Measurements from ENCODE around the gene RASGEF1B. TPM values are rescaled to one million over a fixed set of nuclear protein-coding genes. Genes with fewer than 3 reads are reported as not detected.

The RASGEF1B gene
- total and polyA plus RNA-seq, 2 donors (not counting 3 experiments of a cell fraction or from before 2014, with no cell fraction given), result not detected

- CTCF ChIA-PET, result interaction anchor here (1.1 kb wide), 1 partner anchor 10 kb away, joined by 3 read pairs; no protein-coding TSS in a partner anchor
- Histone ChIP-seq H2AFZ (ENCODE audit: low read depth, low read length) (no peak overlapping the region), H3K4me1 (ENCODE audit: control insufficient read depth, extremely low read depth, insufficient read depth, low read length) (no peaks in the 10 kb centered on the region), H3K27me3 (ENCODE audit: control insufficient read depth in 2 of 2, insufficient read depth in 2 of 2, low read length in 2 of 2) (no peaks in the 10 kb centered on the region), H3K9me1 (replicated peaks; ENCODE audit: control insufficient read depth, extremely low read depth, insufficient read depth, low read length) (no peaks in the 10 kb centered on the region), H3K79me2 (ENCODE audit: control insufficient read depth, insufficient read depth, low read length) (no peaks in the 10 kb centered on the region), H3K4me2 (ENCODE audit: insufficient read depth, low read length) (no peak overlapping the region), H3K4me3 (replicated peaks in 1 of 3; ENCODE audit: insufficient read depth in 1 of 3, low read depth in 1 of 3, low read length in 3 of 3) (no peak overlapping the region), H3K27ac (ENCODE audit: insufficient read depth, low read depth, low read length) (no peak overlapping the region), H3K9me3 (replicated peaks; ENCODE audit: control insufficient read depth, insufficient read depth, low read length) (no peaks in the 10 kb centered on the region), H4K20me1 (replicated peaks; ENCODE audit: control insufficient read depth, extremely low read depth, insufficient read depth, low read length) (no peaks in the 10 kb centered on the region), H3K9ac (replicated peaks; ENCODE audit: extremely low read depth, insufficient read depth, low read length) (no peak overlapping the region), H3K36me3 (ENCODE audit: control insufficient read depth in 2 of 2, extremely low read depth in 1 of 2, insufficient read depth in 2 of 2, low read length in 2 of 2) (no peaks in the 10 kb centered on the region)
- no TSS peak for BruUV-seq (replicated peaks)
- dilution Hi-C loops (cut with MboI; ENCODE audit: extremely low pct_ligation_motif_present, low sequenced_read_pairs), result no loop called here
- TF ChIP-seq POLR2AphosphoS5 (IDR thresholded peaks at IDR 0.05; ENCODE audit: insufficient read depth, low read depth, low read length), result no peak
- no peak for TF ChIP-seq EZH2 (IDR thresholded peaks at IDR 0.05; ENCODE audit: borderline replicate concordance, low read depth, low read length, severe bottlenecking)
- TF ChIP-seq FOS (IDR thresholded peaks at IDR 0.05; ENCODE audit: borderline replicate concordance, insufficient read depth, low read length), result no peak
- TF ChIP-seq GATA2 (IDR thresholded peaks at IDR 0.05; ENCODE audit: insufficient read depth, insufficient read length, low read depth, low read length), result no peak
- no peak for TF ChIP-seq MAX (IDR thresholded peaks at IDR 0.05; ENCODE audit: insufficient read depth, insufficient read length)
- no peak for TF ChIP-seq JUN (IDR thresholded peaks at IDR 0.05; ENCODE audit: borderline replicate concordance, insufficient read depth, insufficient read length, low read depth)
- TF ChIP-seq CTCF (IDR thresholded peaks at IDR 0.05; ENCODE audit: extremely low read depth in 1 of 2, insufficient read depth in 1 of 2, low read depth in 1 of 2, low read length in 2 of 2), result no peak
- TF ChIP-seq MYC (IDR thresholded peaks at IDR 0.05; ENCODE audit: low read depth, low read length), result no peak
- TF ChIP-seq POLR2A (IDR thresholded peaks at IDR 0.05; ENCODE audit: low read depth, low read length), result no peak
- no peak for FAIRE-seq
- intact Hi-C loops (cut with micrococcal nuclease), result no loop called here
- DNase-seq (ENCODE audit: low read depth, low spot score), result no peak
- POLR2A ChIA-PET, result no interaction called here
Observed at GRCh38 chr4:81499840-81500239, 28.1 kb upstream of the RASGEF1B start.

Data from endothelial cell of umbilical vein (primary cell).